ENCODE data around the gene SIK3.

- TF ChIP-seq CTCF (IDR thresholded peaks at IDR 0.05) (no peak), ZFX (IDR thresholded peaks at IDR 0.05; ENCODE audit: borderline replicate concordance) (no peak)
Observed at GRCh38 chr11:116812109-116812508, 286.1 kb downstream of the SIK3 start.
